Stomach (tissue), 9 donors: ENCODE results near the gene M1AP. TPM values are rescaled to one million over a fixed set of nuclear protein-coding genes. Genes with fewer than 3 reads are reported as not detected.

Experiments
- DNase-seq, 2 donors: peaks; one replicate each; pipeline versions ENCODE4 v3.0.0 to v3.0.0-alpha.2; 2013 to 2019
- H3K27ac ChIP-seq, 5 donors: fragments of 200-600 bp in 4 of 5; sonication (generic) in 4 of 5; one replicate each; pipeline ENCODE4 v1.5.1; 2013 to 2019; ENCODE audit warnings: mild to moderate bottlenecking in 1 of 5, moderate library complexity in 1 of 5
- H3K27me3 ChIP-seq, 3 donors: fragments of 200-600 bp; sonication (generic); one replicate each; pipeline ENCODE4 v1.5.1; 2017 to 2019; ENCODE audit warnings: mixed run types in 1 of 3
- H3K36me3 ChIP-seq, 4 donors: fragments of 200-600 bp; sonication (generic); 1 replicate in 3 of 4; 2 replicates in 1 of 4; pipeline ENCODE4 v1.5.1; 2016 to 2019
- H3K4me1 ChIP-seq, 4 donors: fragments of 200-600 bp; sonication (generic); one replicate each; pipeline ENCODE4 v1.5.1; 2016 to 2019
- H3K4me3 ChIP-seq, 4 donors: fragments of 200-600 bp; sonication (generic) in 3 of 4; one replicate each; pipeline ENCODE4 v1.5.1; 2016 to 2019; ENCODE audit warnings: mild to moderate bottlenecking in 1 of 4
- H3K9me3 ChIP-seq, 4 donors: fragments of 200-600 bp; sonication (generic); one replicate each; pipeline ENCODE4 v1.5.1; 2016 to 2019
- EP300 ChIP-seq: sonication (generic); formaldehyde crosslinking; IDR thresholded peaks from one replicate; pipeline ENCODE4 v1.6.1; 2017; ENCODE audit warnings: antibody characterized with exemption
- POLR2A ChIP-seq, 4 donors: fragments of 450-650 bp; IDR thresholded peaks; one replicate each; pipeline ENCODE4 v1.6.1; 2016; ENCODE audit warnings: antibody characterized with exemption in 4 of 4, control low read depth in 2 of 4, mild to moderate bottlenecking in 1 of 4, moderate library complexity in 1 of 4
- POLR2AphosphoS5 ChIP-seq, 3 donors: sonication (generic); formaldehyde crosslinking; IDR thresholded peaks; one replicate each; pipeline ENCODE4 v1.6.1; 2016; ENCODE audit warnings: antibody characterized with exemption in 3 of 3
- WGBS, 5 donors: extraction: QIAGEN DNeasy Blood & Tissue Kit in 3 of 5; methylation state at CpG; one replicate each; pipeline versions ENCODE4 v1.1.5 to v1.1.7; 2013 to 2018; 5-methylcytosine and 5-hydroxymethylcytosine counted together
- intact Hi-C: fragments of 100-400 bp; cut with DNase I; formaldehyde crosslinking; loops from one replicate; pipeline ENCODE4 v1.15.1; 2023; ENCODE audit warnings: low total_unique reads
- polyA plus RNA-seq, 3 donors: library from polyadenylated mRNA; stranded (reverse); fragments of 200-250 nt; gene quantifications; one replicate each; pipeline ENCODE4 v1.2.3, GENCODE V29; 2013
- total RNA-seq, 5 donors: library from RNA; depleted of rRNA; stranded (reverse); fragments of >200 nt; gene quantifications; one replicate each; pipeline versions ENCODE4 v1.1.0 to v1.2.3, GENCODE V29; 2014 to 2016
- TF ChIP-seq, protein P1 (sequence below), 7 experiments: fragments of 450-650 bp in 4 of 7; fragments of 200-600 bp in 3 of 7; sonication (generic) in 3 of 7; IDR thresholded peaks; one replicate each; pipeline ENCODE4 v1.5.1; 2016 to 2019; ENCODE audit warnings: antibody characterized with exemption in 7 of 7, control low read depth in 2 of 7, mild to moderate bottlenecking in 1 of 7
- donor health status: healthy with polysubstance abuse.
- donor health status: Bipolar disorder and iron deficiency.
- donor health status: healthy.

Gene M1AP
- total and polyA plus RNA-seq, 8 donors: 0.18 to 27.1 (median 0.31) TPM; not detected in 3

DNA sequence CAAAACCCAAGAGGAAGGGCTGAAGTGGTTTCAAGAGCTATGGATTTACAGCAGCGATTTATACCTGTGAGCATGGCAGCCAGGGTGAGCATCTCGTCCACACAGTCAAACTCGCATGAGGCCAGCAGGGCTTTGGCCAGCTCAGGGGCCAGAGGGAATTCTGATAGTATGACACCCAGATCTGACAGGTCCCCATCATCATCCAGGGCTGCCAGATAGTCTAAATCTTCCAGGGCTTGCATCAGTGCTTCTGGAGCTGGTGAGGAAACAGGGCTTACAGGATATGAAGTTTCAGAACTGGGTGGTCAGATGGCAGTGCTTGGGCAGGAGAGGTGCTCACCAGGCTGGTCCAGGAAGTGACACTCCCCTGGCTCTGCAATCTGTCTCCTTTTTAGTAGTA lies 125.6 kb downstream of the M1AP start:
- H3K9me3 ChIP-seq: no peaks in the 10 kb centered on the region
- WGBS, 5 donors: 72 to 89% (median 82%) methylated on average over 2 to 3 of the region's 3 CpGs
- no peak overlapping the region for H3K4me3 ChIP-seq
- no peak for TF ChIP-seq POLR2AphosphoS5 (IDR thresholded peaks at IDR 0.05)
- no peak for TF ChIP-seq EP300
- TF ChIP-seq POLR2A (IDR thresholded peaks at IDR 0.05): no peak
- TF ChIP-seq, protein P1, sequence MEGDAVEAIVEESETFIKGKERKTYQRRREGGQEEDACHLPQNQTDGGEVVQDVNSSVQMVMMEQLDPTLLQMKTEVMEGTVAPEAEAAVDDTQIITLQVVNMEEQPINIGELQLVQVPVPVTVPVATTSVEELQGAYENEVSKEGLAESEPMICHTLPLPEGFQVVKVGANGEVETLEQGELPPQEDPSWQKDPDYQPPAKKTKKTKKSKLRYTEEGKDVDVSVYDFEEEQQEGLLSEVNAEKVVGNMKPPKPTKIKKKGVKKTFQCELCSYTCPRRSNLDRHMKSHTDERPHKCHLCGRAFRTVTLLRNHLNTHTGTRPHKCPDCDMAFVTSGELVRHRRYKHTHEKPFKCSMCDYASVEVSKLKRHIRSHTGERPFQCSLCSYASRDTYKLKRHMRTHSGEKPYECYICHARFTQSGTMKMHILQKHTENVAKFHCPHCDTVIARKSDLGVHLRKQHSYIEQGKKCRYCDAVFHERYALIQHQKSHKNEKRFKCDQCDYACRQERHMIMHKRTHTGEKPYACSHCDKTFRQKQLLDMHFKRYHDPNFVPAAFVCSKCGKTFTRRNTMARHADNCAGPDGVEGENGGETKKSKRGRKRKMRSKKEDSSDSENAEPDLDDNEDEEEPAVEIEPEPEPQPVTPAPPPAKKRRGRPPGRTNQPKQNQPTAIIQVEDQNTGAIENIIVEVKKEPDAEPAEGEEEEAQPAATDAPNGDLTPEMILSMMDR (IDR thresholded peaks at IDR 0.05): no peak
- H3K36me3 ChIP-seq: peaks cover 16 to 24% (median 20%) of the 10 kb centered on the region in 4 donors
- H3K27me3 ChIP-seq: peaks cover 0 to 35% (median 25%) of the 10 kb centered on the region in 3 donors
- H3K27ac ChIP-seq: no peak overlapping the region
- DNase-seq: no peak
- intact Hi-C loops: no loop called here
- peaks cover 0 to 14% (median 3%) of the 10 kb centered on the region in 4 donors for H3K4me1 ChIP-seq

DNA sequence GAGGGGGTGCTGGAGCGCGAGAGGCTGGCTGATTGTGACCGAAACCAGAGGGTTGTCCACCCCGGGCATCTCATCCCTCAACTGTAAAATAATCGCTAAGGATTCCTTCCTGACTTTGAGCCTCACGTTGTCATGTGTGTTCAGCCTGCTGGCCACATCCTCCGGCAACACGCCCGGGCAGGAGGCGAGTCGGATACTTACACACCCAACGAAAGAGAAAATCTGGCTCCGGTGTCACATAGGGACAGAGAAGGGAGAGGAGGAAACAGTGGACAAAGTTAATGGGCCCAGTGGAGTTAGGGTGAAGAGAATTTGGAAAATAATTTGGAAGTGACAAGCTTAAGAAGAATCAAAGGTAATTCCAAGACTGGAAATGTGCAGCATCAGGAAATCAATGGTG lies 131.5 kb downstream of the M1AP start:
- H3K4me1 ChIP-seq: peaks cover 32 to 39% (median 35%) of the 10 kb centered on the region in 4 donors
- intact Hi-C loops: no loop called here
- 70 to 74% (median 73%) methylated on average over 13 of the region's 13 CpGs for WGBS, 5 donors
- no peak for DNase-seq
- H3K27ac ChIP-seq: no peak overlapping the region
- H3K4me3 ChIP-seq: peak overlapping the region in 3 of 4 donors; percentile 34 to 55 (median 39)
- TF ChIP-seq, protein P1 (IDR thresholded peaks at IDR 0.05): no peak
- TF ChIP-seq POLR2A (IDR thresholded peaks at IDR 0.05) (no peak), EP300 (no peak), POLR2AphosphoS5 (IDR thresholded peaks at IDR 0.05) (no peak)
- H3K9me3 ChIP-seq: no peaks in the 10 kb centered on the region
- H3K27me3 ChIP-seq: peaks cover 38 to 93% (median 84%) of the 10 kb centered on the region in 3 donors
- no peaks in the 10 kb centered on the region for H3K36me3 ChIP-seq

DNA sequence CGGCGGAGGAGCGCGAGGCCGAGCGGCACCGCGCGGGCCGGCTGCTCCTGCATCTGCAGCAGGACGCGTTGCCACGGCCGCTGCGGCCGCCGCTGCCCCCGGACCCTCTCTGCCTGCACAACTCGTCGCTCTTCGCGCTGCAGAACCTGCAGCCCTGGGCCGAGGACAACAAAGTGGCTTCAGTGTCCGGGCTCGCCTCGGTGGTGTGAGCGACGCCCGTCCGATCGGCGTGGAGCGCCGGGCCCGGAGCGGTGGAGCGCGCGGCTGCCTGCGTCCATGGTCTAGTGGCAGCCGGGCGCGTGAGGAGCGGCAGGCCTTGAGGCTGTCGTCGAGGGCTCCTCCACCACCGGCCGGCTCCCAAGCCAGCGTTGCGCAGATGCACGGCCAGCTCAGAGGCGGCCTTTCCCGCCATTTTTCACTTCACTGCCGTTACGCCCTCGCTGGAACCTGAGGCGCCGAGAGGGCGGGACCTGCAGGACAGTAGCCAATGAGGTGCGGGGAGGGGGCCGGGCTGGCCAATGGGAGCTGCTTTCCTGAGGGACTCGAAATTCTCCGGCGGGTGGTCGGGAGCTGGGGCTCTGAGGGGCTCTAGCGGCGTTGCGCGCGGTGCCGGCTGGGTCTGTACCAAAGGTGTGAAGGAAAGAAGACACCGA lies 132.0 kb downstream of the M1AP start:
- intact Hi-C loops: no loop called here
- 6 to 11% (median 8%) methylated on average over 46 to 72 of the region's 72 CpGs for WGBS, 5 donors
- peak; percentile 62 to 90 for DNase-seq
- H3K4me3 ChIP-seq: peak overlapping the region; percentile 26 to 55 (median 36)
- no peaks in the 10 kb centered on the region for H3K9me3 ChIP-seq
- peaks cover 32 to 39% (median 35%) of the 10 kb centered on the region in 4 donors for H3K4me1 ChIP-seq
- H3K36me3 ChIP-seq: no peaks in the 10 kb centered on the region
- H3K27me3 ChIP-seq: peaks cover 38 to 99% (median 89%) of the 10 kb centered on the region in 3 donors
- TF ChIP-seq EP300: no peak
- TF ChIP-seq POLR2A (IDR thresholded peaks at IDR 0.05): no peak
- no peak for TF ChIP-seq POLR2AphosphoS5 (IDR thresholded peaks at IDR 0.05)
- TF ChIP-seq, protein P1 (IDR thresholded peaks at IDR 0.05): no peak
- H3K27ac ChIP-seq: no peak overlapping the region

DNA sequence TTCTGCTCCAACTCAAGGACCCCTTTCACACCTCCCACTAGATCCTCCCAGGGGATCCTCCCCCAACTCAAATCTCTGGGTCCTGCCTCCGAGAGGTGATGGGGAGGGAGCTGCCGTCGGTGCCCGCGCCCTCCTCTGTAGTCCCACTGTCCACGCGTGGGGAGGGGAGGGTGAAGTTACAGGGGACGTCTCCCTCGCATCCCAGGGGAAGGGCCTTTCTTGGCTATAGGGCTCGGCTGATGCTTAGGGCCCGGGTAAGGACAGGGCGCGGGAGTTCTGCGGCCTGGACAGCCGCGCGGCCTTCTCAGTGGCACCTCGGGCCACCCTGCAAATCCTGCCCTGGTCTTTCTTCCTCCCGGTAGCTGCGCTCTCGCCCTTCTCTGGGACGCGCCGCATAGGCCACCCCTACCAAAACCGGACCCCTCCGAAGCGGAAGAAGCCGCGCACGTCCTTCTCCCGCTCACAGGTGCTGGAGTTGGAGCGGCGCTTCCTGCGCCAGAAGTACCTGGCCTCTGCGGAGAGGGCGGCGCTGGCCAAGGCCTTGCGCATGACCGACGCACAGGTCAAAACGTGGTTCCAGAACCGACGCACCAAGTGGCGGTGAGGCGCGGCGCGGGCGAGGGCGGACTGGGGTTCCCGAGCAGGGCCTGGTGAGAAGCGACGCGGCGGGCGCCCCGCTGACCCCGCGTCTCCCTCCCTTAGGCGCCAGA lies 132.7 kb downstream of the M1AP start:
- Histone ChIP-seq H3K9me3 (no peaks in the 10 kb centered on the region), H3K4me1 (peaks cover 32 to 39% (median 35%) of the 10 kb centered on the region in 4 donors), H3K27ac (no peak overlapping the region), H3K4me3 (peak overlapping the region; percentile 26 to 55 (median 36)), H3K27me3 (peaks cover 38 to 100% (median 94%) of the 10 kb centered on the region in 3 donors), H3K36me3 (no peaks in the 10 kb centered on the region)
- TF ChIP-seq EP300 (no peak), POLR2AphosphoS5 (IDR thresholded peaks at IDR 0.05) (no peak), POLR2A (IDR thresholded peaks at IDR 0.05) (no peak)
- TF ChIP-seq, protein P1 (IDR thresholded peaks at IDR 0.05): no peak
- intact Hi-C loops: no loop called here
- peak in 1 of 2 donors; percentile 56 for DNase-seq
- WGBS, 5 donors: 5 to 14% (median 6%) methylated on average over 26 to 60 of the region's 60 CpGs
